Fibroblast of lung (primary cell): ENCODE results near the gene PIAS2.

Experiments
- CTCF ChIP-seq, 2 donors: IDR thresholded peaks in 1 of 2; conservative IDR thresholded peaks in 1 of 2; 1 replicate in 1 of 2; 2 replicates in 1 of 2; pipeline ENCODE4 v1.5.1; 2011 to 2012; ENCODE audit warnings: low read length in 2 of 2, control low read depth in 1 of 2, inconsistent platforms in 1 of 2, low read depth in 1 of 2, mild to moderate bottlenecking in 1 of 2
- EZH2 ChIP-seq: IDR thresholded peaks from 2 replicates; pipeline ENCODE4 v1.5.1; 2012; ENCODE audit warnings: low read length, control low read depth, mild to moderate bottlenecking; ENCODE audit errors: missing control alignments

- TF ChIP-seq CTCF (conservative IDR thresholded peaks at IDR 0.05 in 1 of 2, IDR thresholded peaks at IDR 0.05 in 1 of 2; ENCODE audit: low read depth in 1 of 2, low read length in 2 of 2), result no peak
- TF ChIP-seq EZH2, result no peak
Measured at GRCh38 chr18:46888965-46889364, 28.3 kb downstream of the PIAS2 start.
